Uterus (tissue), 2 donors: ENCODE measurements around the gene ANKDD1A.

ENCODE experiments used
- CTCF ChIP-seq, 4 experiments: fragments of 200-600 bp in 2 of 4; fragments of 450-650 bp in 2 of 4; sonication (generic) in 2 of 4; IDR thresholded peaks; one replicate each; pipeline ENCODE4 v1.5.1; 2016 to 2019; ENCODE audit warnings: antibody characterized with exemption in 4 of 4, mild to moderate bottlenecking in 2 of 4, moderate library complexity in 1 of 4
- POLR2A ChIP-seq, 2 donors: fragments of 450-650 bp; IDR thresholded peaks; one replicate each; pipeline ENCODE4 v1.6.1; 2016; ENCODE audit warnings: antibody characterized with exemption in 2 of 2, mild to moderate bottlenecking in 1 of 2, moderate library complexity in 1 of 2

DNA sequence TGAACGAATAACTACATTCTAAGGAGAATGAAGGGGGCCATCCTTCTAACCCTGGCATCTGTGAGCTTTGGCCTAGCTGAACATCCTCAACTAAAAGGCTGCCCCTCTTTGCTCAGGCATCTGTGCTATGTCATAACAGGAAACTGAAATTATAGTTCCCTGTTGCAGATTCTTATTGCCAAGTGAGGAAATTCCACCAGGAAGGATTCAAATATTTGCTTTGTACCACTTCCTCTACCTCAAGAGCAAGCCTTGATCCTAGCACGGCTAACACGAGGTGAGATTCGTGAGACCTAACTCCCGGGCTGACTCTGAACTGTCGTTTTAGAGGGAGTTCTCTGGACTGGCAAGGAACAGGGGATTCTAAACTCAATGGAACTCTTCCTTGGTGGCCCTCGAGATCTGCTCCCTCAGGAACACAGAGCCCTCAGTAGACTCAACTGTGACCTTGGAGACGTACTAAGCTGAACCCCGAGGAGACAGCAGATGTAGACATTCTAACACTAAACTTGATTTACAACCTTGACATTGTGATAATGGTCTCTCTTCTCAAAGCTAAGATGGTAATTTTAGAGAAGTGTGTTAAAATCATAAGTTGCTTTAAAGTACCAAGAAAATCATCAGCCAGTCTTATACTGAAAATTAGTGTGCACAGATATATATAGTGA, 73.8 kb downstream of the ANKDD1A start:
- TF ChIP-seq CTCF (IDR thresholded peaks at IDR 0.05) (no peak), POLR2A (IDR thresholded peaks at IDR 0.05) (no peak)
